Head of caudate nucleus (tissue), 42 donors: Measurements from ENCODE around the gene PSAP.
A peak's percentile ranks its signal among the peaks of the same experiment; 100 is the strongest.

Experiments
- DNase-seq, 42 donors: peaks; one replicate each; pipeline versions ENCODE4 v3.0.0 to v3.0.0-alpha.2; 2020 to 2021; ENCODE audit warnings: mixed read lengths in 7 of 42
- intact Hi-C: fragments of 100-400 bp; cut with DNase I; formaldehyde crosslinking; loops from one replicate; pipeline ENCODE4 v1.15.0; 2022

The PSAP gene

GRCh38 chr10:71817831-71818655 lies 33.0 kb downstream of the PSAP start:
- intact Hi-C loops: loop anchor here (5.0 to 10.0 kb wide), 2 partner anchors 79 to 503 kb away; partner anchors contain the start of gene SLC29A3
- DNase-seq: peak in 15 of 42 donors; percentile 33 to 72 (median 55)

- DNase-seq: peak in 8 of 42 donors; percentile 34 to 76 (median 47)
- intact Hi-C loops: loop anchor here (5.0 to 10.0 kb wide), 2 partner anchors 80 to 502 kb away; partner anchors contain the start of gene SLC29A3
Observed at GRCh38 chr10:71816936-71817618, 34.0 kb downstream of the PSAP start.

- intact Hi-C loops: loop anchor here (5.0 to 10.0 kb wide), 2 partner anchors 81 to 502 kb away; partner anchors contain the start of gene SLC29A3
- DNase-seq: peak in 1 of 42 donors; percentile 31
Observed at GRCh38 chr10:71816421-71816851, 34.6 kb downstream of the PSAP start.

GRCh38 chr10:71815515-71816130 lies 35.4 kb downstream of the PSAP start:
- peak in 1 of 42 donors; percentile 31 for DNase-seq
- intact Hi-C loops: loop anchor here (5.0 to 10.0 kb wide), 2 partner anchors 82 to 501 kb away; partner anchors contain the start of gene SLC29A3

- intact Hi-C loops: loop anchor here (5.0 to 10.0 kb wide), 2 partner anchors 82 to 500 kb away; partner anchors contain the start of gene SLC29A3
- DNase-seq: peak in 2 of 42 donors; percentile 31 to 42
Observed at GRCh38 chr10:71814922-71815411, 36.1 kb downstream of the PSAP start.

- intact Hi-C loops: loop anchor here (10.0 kb wide), 1 partner anchor 498 kb away; the partner anchor contains the start of gene SLC29A3
- DNase-seq: no peak
Observed at GRCh38 chr10:71812913-71813590, 38.0 kb downstream of the PSAP start.

GRCh38 chr10:71812016-71812912 lies 38.8 kb downstream of the PSAP start:
- intact Hi-C loops: loop anchor here (10.0 kb wide), 1 partner anchor 497 kb away; the partner anchor contains the start of gene SLC29A3
- DNase-seq: peak; percentile 62 to 90 (median 81)

- DNase-seq: peak in 1 of 42 donors; percentile 31
Observed at GRCh38 chr10:71811351-71811750, 39.7 kb downstream of the PSAP start.

GRCh38 chr10:71810048-71810750 lies 40.9 kb downstream of the PSAP start:
- intact Hi-C loops: loop anchor here (10.0 kb wide), 1 partner anchor 495 kb away; the partner anchor contains the start of gene SLC29A3
- DNase-seq: no peak

More at GRCh38 chr10:71811351-71811750, 39.7 kb downstream of the PSAP start:
- intact Hi-C loops: loop anchor here (10.0 kb wide), 1 partner anchor 497 kb away; the partner anchor contains the start of gene SLC29A3

- no peak for DNase-seq
- intact Hi-C loops: loop anchor here (10.0 kb wide), 1 partner anchor 495 kb away; the partner anchor contains the start of gene SLC29A3
Observed at GRCh38 chr10:71809628-71810027, 41.4 kb downstream of the PSAP start.

GRCh38 chr10:71807557-71808510 lies 43.2 kb downstream of the PSAP start:
- intact Hi-C loops: no loop called here
- DNase-seq: no peak

- no peak for DNase-seq
- intact Hi-C loops: no loop called here
Observed at GRCh38 chr10:71806704-71807556, 44.1 kb downstream of the PSAP start.

- peak in 13 of 42 donors; percentile 12 to 66 (median 39) for DNase-seq
- intact Hi-C loops: no loop called here
Observed at GRCh38 chr10:71805776-71806703, 45.0 kb downstream of the PSAP start.
